HG02798 (cell line): ENCODE measurements around the gene TSPAN3.

Experiments used
- ATAC-seq: cut with Tn5 transposase; IDR thresholded peaks from one replicate; pipeline ENCODE4 v1.9.1; 2021; ENCODE audit warnings: mild to moderate bottlenecking; ENCODE audit not compliant: unreplicated experiment, poor library complexity

TSPAN3 gene

DNA sequence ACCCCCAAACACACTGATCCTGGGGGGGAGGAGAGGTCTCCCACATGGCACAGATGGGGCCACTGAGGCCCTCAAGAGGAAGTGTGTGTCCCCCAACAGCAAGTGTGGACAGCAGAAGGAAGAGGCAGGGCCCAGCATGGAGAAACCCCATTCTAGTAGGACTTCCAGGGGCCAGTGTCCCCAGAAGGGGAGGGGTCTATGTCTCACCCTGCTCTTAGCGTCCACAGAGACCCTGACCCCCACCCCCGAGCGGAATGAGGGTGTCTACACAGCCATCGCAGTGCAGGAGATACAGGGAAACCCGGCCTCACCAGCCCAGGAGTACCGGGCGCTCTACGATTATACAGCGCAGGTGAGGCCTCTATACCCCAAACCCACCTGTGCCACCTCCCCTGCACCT is 35.3 kb downstream of the TSPAN3 start:
- no peak for ATAC-seq

DNA sequence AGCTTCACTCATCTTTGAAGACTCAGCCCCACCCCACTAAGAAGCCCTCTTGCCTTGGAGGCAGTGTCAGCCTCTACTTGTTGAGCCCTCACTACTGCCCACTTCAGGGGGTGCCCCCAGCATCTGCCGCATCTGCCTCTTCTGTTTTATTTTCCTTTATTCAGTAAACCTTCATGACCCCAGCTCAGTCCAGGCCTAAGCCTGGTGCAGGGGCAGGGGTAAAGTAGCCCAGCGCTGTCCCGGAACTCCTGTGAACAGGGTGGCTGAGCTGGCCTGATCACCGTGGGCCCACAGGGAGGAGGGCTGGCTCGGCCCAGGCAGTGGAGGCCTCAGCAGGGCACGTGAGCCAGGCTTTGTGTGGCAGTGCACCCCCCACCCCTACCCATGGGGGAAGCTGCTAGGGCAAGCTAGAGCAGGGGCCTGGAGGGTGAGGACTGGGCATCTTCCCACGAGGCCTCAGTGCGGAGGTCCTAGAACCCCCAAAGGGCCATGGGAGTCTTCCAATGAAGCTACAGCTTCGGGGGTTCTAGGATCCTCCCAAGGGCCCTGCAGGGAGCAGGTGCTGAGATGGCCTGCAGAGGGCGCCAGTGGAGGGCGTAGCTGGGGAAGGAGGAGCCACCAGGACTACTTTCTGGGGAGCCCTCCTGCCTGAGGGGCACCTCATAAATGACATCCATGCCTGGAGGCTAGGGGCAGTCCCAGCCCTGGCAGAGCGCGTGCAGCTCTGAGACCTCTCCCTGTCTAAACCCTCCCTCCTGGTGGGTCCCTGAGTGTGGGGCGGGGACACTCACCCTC is 36.0 kb downstream of the TSPAN3 start:
- ATAC-seq = no peak

DNA sequence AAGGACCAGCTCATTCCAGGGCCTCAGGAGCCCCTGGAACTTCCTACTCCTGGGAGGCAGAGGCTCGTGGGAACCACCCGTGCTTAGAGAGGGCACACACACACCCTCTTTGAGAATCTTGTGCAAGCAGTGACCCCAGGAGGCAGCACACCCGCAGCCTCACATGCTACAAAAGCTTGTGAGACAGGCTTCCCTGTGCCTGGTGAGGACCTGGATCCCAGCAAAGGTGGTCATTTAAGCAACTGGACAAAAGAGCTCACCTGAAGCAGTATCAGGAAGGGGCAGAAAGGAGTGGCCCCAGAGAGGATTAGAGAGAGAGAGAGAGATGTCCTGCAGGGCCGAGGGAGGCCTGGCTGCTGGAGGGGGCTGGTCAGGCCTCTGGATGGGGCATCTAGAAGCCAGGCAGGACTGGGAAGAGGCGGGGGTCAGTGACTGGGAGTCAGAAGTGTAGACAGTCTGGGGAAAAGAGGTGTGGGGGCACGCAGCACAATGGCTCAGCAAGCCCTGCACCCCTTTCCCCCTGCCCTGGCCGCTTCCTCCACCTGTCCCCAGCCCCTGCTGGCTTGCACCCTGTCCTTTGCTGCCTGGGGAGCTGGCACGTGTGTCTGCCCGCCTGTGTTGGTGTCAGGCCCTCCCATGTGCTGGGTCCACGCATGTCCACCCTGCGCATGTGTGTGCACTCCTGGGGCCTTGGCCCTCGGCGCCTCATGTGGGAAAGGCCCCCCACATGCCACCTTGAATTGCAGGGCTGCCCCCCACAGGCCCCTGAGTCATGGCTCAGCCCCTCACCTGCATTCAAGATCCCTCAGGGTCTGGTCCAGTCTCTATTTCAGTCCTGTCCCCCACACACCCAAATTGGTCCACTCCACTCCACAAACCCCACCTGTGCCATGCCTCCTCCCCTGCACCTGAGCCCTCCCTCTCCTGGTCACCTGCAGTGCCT is 36.9 kb downstream of the TSPAN3 start:
- no peak for ATAC-seq

DNA sequence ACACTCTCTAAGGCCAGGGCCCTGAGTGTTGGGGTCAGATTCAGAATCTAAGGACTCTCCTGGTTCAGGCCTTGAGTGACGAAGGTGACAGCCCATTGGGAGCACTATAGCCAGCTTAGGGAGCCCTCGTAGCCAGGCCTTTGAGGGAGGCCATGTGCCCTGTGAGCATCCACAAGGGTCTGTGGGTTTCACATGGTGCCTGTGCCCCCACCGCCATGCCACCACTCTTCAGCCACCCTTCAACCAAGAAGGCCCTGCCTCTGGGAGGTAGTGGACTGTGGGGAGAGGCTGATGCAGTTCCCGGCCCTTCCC is 37.5 kb downstream of the TSPAN3 start:
- ATAC-seq = no peak

DNA sequence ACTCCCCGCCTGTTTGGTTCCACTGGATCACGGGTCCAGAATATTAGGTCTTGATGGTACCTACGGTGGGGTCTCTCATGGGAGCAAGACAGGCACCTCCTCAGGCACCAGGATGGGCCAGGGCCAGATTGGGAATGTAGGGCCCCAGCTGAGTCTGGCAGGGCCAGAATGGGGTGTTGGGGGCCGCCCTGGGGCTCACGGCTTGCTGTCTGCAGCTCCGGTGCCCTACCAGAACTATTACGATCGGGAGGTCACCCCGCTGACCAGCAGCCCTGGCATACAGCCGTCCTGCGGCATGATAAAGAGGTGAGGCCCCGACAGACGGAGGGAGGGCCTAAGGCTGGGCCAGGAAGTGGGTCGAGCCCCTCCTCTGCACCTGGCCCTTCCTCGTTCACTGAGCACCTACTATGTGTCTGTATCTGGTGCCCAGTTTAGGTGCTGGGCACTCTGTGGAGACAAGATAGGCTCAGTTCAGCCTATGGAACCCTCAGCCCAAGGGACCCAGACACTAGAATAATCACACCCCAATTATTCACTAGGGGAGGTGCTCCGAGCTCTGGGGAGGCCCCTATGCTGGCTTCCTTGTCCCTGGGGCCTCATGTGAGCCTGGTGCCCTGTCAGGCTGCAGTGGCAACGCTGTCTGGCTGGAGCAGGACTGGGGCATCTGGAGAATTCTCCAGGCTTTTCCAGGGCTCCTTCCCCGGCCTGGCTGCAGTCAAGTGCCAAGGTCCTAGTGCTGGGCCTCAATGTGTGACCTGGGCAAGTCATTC is 38.1 kb downstream of the TSPAN3 start:
- no peak for ATAC-seq

DNA sequence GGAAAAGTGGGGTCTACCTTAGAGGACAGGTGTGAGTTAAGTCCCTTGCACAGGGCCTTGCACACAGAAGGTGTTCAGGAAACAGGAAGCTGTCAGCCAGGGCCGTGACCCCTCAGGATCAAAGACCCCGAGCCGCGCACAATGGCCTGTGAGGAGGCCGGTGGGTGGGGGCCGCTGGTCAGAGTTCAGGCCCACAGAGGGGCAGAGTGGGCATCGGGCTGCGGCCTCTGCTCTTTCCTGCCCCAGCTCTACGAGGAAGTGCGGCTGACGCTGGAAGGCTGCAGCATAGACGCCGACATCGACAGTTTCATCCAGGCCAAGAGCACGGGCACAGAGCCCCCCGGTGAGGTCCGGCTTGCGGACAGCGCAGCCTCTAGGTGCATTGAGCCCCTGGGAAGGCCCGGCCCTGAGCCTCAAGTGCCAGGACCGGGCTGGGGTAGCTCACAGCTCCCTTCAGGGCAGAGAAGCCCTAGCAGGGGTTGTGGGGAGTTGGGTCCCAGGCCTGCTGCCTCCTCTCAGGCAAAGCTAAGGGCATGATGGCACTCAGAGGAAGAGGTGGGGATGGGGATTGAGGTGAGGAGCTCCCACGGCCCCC is 38.8 kb downstream of the TSPAN3 start:
- no peak for ATAC-seq

DNA sequence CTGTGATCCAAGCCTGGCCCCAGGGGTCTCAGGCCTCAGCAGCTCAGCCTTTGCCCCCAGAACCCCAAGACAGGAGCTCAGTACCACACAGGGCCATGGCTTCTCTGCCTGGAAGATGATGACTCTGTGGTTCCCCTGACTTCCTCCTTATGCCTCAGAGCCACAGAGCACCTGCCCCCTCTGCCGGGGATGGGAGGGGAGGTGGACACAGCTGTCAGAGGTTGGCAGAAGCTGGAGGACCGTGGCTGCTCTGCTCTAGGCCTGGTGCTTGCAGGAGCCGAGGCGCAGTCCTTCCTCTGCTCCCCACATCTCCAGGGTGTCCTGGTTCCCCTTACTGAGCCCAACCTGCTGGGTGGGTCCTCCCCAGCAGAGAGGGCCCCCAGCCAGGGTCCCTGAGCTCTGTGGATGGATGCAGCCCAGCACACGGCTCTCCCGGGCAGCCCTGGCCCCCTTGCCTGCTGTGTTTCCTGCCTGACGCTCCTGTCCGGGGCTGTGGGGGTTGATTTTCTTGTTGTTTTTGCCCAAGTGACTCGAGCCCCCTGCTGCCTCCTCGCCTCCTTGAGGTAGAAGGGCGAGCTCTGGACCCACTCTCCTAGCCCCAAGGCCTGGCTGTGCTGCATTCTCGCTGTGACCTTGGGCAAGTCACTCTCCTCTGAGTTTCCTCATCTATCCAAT is 39.4 kb downstream of the TSPAN3 start:
- no peak for ATAC-seq

DNA sequence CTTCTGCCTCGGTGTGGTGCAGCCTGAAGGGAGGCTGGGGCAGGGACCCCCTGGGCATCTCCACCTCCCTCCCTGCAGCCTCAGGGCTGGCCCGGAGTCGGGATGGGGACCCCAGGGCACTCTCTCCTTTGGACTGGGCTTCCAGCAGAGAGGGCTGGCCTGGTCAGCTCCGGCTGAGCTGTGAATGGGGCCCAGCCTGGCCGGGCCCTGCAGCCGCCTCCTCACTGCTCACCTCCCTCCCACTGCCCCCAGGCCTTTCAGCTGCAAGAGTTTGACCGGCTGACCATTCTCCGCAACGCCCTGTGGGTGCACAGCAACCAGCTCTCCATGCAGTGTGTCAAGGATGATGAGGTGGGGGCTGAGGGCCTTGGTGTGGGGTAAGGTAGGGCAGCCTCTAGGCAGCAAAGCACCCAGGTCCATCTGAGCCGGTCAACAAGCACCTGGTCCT is 40.0 kb downstream of the TSPAN3 start:
- no peak for ATAC-seq

DNA sequence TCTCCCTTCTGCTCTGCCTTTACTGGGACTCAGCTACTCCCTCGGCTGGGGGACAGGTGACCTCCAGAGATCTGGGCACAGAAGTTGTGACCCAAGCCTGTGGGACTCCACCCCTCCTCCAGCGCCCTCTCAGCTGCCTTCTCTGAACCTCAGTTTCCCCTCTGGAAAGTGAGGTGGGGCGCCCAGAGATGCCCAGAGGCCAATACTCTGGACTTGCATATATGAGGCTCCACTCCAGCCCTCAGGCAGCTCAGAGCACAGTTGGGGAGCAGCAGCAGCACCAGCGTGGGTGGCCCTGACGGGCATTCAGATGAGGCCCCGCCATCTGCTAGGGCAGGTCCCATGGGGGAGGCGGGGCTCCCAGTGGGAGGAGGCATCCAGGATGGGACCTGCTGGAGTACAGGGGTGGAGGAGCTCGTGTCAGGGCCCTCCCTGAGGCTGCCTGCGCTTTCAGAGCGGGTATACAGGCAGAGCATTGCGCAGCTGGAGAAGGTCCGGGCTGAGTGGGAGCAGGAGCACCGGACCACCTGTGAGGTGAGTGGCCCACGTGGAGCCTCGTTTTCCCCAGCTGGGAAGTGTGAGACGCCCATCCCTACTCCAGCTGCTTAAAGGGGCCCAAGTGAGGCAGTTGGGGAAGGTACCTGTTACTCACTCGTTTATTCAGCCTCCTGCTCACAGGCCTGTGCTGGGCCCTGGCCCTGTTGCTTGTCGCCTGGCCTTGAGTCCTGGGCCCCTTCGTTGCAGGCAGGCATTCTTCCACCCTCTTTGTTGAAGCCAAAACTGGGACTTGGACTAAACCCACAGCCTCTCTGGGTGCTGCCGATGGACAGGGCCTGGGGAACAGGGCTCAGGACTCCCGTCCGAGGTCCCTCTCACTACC is 40.6 kb downstream of the TSPAN3 start:
- ATAC-seq = no peak

DNA sequence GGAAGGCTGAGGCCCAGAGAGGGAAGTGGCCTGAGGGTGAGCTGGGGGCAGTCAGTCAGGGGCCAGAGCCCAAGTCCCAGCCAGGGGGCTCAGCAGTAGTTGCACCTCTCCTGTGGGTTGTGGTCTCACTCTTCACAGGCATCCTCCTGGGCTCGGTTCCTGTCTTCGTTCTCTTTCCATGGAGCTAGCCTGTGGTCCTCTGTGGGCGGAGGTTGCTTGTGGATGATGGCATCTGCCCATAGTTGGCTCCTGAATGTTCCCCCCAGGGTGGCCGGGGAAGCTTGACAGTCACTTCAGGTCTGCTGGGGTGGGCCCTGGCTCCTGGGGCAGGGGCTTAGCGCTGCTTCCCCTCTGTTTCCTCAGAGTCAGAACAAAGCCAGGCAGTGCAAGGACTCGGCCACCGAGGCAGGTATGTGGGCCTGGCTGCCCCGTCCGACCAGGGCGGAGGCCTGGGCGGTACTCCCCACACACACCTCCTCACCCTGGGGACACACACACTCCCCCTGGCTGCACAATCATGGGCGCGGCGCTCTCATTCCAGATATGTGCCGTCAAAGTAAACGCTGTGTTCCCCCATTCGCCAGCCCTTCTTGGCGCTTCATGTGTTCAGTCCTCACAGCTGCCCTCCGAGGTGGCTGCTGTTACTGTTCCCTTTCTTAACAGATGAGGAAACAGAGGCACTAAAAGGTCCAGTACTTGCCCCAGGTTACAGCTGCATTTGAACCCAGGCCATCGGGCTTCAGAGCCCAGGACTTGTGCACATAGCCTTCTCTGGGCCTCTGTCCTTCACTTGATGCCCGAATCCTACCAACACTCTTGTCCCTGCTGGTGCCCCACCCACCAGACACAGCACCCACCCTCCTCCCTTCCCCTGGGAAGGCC is 41.5 kb downstream of the TSPAN3 start:
- ATAC-seq = no peak

DNA sequence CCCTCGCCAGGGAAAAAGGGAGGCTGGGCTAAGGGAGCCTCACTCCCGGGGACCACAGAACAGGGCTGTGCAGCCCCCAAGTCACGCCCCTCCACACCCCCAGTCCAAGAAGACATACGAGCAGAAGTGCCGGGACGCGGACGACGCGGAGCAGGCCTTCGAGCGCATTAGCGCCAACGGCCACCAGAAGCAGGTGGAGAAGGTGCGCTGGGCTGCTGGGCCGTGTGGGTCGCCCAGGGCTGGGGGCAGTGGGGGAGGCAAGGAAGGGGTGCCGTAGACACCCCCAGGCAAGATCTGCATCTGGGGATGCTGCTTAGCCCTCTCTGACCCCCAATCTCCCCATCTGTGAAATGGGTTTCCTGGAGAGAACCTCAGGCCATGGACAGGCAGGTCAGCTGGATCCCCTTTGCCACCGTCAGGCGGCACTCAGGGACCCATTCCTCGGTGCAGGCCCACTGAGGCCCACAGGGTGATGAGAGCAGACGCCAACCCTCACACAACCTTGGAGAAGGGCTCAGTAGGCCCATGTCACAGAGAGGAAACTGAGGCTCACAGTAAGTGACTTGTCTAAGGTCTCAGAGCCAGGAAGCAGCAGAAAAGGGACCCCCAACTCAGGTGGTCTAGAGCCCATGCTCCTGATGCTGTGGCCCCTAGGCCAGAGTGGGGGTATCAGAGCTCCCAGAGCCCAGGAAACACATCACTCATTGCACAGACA is 42.3 kb downstream of the TSPAN3 start:
- no peak for ATAC-seq

DNA sequence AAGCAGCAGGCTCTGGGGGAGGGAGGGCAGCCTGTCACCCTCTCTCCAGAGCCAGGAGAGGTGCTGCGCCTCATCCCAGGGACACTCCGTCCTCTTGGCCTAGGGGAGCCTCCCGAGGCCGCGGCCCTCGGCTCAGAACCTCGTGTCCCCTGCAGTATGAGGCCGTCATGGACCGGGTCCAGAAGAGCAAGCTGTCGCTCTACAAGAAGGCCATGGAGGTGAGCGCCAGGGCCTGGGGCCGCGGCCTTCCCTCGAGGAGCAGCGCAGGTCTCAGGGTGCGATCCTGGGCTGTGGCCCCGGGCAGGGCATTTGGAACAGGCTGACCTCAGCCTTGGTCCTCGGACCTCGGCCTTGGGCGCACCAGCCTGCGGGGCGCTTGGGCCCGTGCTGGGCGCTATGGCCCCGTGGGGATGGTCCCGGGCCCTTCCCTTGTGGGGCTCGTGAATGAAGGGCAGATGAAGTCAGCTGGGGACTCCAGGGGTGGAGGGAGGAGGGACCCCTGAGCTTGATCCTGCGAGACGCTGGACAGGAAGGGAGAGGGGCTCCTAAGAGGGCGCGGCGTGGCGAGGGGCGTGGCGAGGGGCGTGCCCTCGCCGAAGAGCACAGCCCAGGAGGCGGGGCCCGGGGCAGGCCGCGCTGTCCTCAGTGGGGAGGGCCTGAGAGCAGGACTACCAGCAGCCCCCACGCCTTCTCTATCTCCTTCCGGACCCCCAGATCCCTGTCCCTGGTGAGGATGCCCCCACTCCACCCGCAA is 43.0 kb downstream of the TSPAN3 start:
- no peak for ATAC-seq

DNA sequence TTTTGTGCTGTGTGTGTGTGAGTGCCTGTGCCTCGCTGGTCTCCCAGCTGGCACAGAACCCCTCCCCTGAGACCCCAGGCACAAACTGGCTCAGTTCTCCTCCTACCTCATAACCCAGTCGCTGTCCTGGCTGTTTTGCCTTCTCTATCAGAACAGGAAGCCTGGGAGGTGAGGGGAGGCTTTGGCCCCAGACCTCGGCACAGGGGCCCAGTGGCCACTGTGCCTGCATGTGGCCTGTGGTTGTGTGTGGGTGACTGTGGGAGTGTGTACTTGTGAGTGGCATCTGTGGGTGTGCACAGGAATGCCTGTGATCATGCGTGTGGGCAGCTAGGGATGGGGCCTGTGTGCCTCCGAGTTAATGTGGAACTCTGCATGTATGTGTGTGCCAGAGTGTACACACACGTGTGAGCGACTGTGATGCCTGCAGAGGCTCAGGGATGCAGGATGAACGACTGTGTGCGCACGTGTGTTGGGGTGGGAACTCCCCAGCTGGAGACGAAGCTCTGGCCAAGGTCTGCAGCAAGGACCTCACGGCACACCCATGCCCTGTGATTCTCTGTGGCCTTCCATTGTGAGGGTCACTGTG is 43.7 kb downstream of the TSPAN3 start:
- no peak for ATAC-seq

DNA sequence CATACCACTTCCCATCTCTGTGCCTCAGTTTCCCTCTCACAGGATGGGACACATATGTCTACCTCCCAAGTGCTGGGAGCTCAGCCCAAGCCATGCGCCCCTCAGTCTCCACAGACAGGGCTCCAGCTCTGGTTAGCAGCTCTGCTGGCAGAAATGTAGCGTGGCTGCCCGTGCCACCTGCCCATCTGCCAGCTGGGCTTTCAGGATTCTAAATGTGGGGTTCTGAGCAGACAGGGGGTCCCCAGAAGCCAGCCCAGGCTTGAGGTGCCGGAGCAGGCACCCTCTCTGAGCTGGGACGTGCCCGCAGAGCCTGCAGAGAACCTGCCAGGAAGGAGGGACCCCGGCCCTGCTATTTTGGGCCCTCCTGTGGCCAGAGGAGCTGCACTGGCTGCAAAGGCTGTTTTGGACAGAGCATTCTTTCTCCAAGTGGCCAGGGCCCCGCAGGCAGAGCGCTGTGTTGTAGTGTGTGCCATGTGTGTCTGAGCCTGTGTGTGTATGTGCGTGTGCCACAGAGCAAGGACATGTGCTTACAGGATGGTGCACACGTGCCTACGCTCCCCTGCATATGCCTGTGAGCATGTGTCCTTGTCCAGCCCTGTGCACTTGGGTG is 44.3 kb downstream of the TSPAN3 start:
- no peak for ATAC-seq

DNA sequence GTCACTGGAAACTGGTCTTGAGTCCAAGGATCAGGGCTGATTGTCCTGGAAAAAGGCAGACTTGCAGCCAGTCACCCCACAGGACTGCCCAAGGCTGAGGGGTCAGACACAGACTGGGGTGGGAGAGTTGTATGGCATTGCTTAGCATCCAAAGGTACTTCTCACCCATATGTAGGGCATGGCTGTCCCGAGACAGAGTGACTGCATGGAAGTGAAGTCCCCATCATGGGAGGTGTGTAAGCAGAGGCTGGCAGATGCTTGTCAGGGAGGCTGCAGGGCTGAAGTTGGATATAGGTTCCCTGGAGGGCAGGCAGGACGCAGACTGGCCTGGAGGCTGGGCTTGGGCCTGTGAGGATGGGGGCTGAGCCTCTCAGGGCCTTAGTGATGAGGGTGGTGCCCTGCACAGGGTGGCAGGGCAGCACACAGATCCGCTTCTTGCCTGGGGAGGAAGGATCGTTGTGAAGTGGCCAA is 44.9 kb downstream of the TSPAN3 start:
- no peak for ATAC-seq
